GM19025 (cell line): ENCODE data around the gene CTNND2.
"Not testable (repeated sequence)": the region's sequence is repeated elsewhere in the genome, so short reads cannot be mapped to it uniquely, and the experiment has no call there.

ENCODE experiments used
- ATAC-seq: cut with Tn5 transposase; IDR thresholded peaks from one replicate; pipeline ENCODE4 v1.9.1; 2021; ENCODE audit warnings: mild to moderate bottlenecking, low read depth, moderate library complexity; ENCODE audit not compliant: unreplicated experiment

CTNND2 gene

GRCh38 chr5:11683666-11684065, 220.6 kb downstream of the CTNND2 start:
- no peak for ATAC-seq

GRCh38 chr5:11681796-11682195, 222.4 kb downstream of the CTNND2 start:
- no peak for ATAC-seq

GRCh38 chr5:11679676-11680075, 224.6 kb downstream of the CTNND2 start:
- ATAC-seq = no peak

DNA sequence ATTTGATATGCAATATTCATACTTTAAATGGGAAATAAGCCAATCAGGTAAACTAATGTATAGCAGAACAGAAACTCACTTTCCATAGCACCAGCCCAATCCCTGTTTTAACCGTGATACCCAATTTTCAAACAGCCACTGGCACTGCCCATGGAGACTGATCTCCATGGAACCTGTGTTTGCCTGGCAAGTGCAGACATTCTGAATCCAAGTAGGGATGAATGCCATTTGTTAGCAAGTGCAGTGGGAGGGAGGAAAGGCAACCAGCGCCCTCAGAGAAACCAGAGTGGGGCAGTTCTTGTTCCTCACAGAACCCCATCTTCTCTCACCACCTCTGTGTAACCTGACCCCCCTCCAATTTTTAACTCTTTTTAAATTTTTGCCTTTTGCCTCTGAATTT, 229.1 kb downstream of the CTNND2 start:
- ATAC-seq = no peak

- no peak for ATAC-seq
These were observed 231.7 kb downstream of the CTNND2 start for GRCh38 chr5:11672385-11673085.

- ATAC-seq = no peak
These were observed 245.9 kb downstream of the CTNND2 start for GRCh38 chr5:11658376-11658775.

GRCh38 chr5:11656916-11657315, 247.3 kb downstream of the CTNND2 start:
- ATAC-seq = no peak

- ATAC-seq = no peak
These were observed 248.6 kb downstream of the CTNND2 start for GRCh38 chr5:11655681-11656080.

DNA sequence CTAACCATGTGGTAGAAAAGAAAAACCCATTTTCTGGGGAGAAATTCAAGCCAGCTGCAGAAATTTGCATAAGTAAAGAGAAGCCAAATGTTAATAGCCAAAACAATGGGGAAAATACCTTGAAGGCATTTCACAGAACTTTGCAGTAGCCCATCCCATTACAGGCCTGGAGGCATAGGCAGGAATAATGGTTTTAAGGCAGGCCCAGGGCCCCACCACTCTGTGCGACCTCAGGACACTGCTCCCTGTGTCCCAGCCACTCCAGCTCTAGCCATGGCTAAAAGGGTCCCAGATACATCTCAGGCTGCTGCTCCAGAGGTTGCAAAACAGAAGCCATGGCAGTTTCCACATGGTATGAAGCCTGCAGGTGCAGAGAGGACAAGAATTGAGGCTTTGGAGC, 253.3 kb downstream of the CTNND2 start:
- ATAC-seq = no peak

- ATAC-seq = no peak
These were observed 258.1 kb downstream of the CTNND2 start for GRCh38 chr5:11646141-11646540.

DNA sequence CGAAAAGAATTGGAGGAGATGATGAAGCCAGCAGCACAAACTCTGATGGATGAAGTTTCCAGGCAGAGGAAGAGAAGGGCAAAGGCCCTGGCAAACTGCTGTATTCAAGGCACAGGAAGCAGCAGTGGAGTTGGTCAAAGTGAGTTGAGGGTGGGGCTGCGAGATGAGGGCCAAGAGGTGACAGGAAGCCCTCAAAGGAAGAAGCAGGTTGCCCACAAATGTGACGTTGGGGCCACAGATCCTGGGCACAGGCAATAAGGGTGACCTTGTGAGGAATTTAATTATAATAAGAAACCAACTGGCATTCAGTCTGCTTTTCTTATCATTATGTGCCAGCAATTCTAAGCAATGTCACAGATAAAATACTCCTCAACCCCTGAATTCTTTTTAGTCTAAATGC, 261.8 kb downstream of the CTNND2 start:
- ATAC-seq = no peak

GRCh38 chr5:11640158-11640873, 263.9 kb downstream of the CTNND2 start:
- no peak for ATAC-seq

GRCh38 chr5:11622785-11623184, 281.5 kb downstream of the CTNND2 start:
- ATAC-seq = no peak

GRCh38 chr5:11620172-11620571, 284.1 kb downstream of the CTNND2 start:
- ATAC-seq = no peak

GRCh38 chr5:11619339-11620024, 284.8 kb downstream of the CTNND2 start:
- no peak for ATAC-seq

GRCh38 chr5:11617080-11617479, 287.2 kb downstream of the CTNND2 start:
- no peak for ATAC-seq

DNA sequence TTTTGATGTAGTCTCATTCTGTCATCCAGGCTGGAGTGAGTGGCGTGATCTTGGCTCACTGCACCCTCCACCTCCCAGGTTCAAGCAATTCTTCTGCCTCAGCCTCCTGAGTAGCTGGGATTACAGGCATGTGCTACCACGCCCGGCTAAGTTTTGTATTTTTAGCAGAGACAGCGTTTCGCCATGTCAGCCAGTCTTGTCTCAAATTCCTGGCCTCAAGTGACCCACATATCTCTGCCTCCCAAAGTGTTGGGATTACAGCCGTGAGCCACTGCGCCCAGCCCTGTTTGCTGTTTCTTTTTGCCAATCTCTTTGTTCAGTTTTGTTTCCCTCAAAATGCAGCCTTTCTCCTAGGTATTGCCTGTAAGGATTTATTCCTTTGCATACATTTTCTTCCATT, 287.6 kb downstream of the CTNND2 start:
- ATAC-seq = not testable (repeated sequence)

GRCh38 chr5:11611011-11611410, 293.2 kb downstream of the CTNND2 start:
- no peak for ATAC-seq

- ATAC-seq = no peak
These were observed 294.5 kb downstream of the CTNND2 start for GRCh38 chr5:11609570-11610303.

DNA sequence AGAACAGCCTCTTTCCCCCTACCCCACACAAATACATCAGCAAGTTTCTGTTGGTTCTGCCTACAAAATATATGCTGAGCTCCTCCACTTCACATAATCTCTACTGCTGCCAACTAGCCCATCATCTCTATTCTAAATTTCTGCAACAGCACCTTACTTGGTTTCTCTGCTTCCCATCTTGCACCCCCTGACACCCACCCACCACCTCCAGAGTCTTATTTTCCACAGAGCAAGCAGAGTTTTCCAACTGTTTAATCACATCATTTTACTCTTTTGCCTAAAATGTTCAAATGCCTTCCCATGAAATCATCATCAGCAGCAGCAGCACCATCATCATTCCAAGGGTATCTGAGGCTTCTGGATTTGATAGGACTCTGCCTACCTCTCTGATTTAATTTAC, 295.7 kb downstream of the CTNND2 start:
- ATAC-seq = no peak

- no peak for ATAC-seq
These were observed 296.2 kb downstream of the CTNND2 start for GRCh38 chr5:11607944-11608483.
